CMK (cell line): ENCODE data around the gene TOMM22.
"Not testable (repeated sequence)": the region's sequence is repeated elsewhere in the genome, so short reads cannot be mapped to it uniquely, and the experiment has no call there.

ENCODE experiments used
- DNase-seq: peaks from one replicate; pipeline ENCODE4 v3.0.0-alpha.2; 2010; ENCODE audit warnings: low read depth

TOMM22 gene

GRCh38 chr22:38681582-38682335 is at the start of gene TOMM22:
TOMM22 (plus strand) TSS chr22:38681957; CDS start chr22:38681979, 22 bp downstream.
- peak; percentile 61 for DNase-seq

DNA sequence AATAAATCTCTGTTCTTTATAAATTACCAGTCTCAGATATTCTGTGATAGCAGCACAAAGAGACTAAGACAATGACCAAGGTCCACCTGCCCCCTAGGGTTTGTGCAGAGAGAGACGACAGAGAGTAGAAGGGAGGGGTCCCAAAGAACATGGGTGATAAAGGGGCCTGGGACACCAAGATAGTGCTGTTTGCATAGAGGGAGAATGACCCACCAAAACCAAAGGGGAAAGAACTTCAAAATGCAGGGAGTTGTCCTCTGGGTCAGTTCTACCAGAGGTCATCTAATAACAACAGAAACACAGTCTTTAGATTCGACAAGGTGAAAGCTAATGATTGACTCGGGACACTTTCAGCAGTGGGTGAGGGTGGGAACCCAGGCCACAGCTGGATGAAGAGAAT is 49.2 kb upstream of the TOMM22 start:
- DNase-seq = no peak

GRCh38 chr22:38638216-38638615 is 43.5 kb upstream of the TOMM22 start:
- no peak for DNase-seq

- DNase-seq = no peak
Observed at GRCh38 chr22:38638728-38639127, 43.0 kb upstream of the TOMM22 start.

DNA sequence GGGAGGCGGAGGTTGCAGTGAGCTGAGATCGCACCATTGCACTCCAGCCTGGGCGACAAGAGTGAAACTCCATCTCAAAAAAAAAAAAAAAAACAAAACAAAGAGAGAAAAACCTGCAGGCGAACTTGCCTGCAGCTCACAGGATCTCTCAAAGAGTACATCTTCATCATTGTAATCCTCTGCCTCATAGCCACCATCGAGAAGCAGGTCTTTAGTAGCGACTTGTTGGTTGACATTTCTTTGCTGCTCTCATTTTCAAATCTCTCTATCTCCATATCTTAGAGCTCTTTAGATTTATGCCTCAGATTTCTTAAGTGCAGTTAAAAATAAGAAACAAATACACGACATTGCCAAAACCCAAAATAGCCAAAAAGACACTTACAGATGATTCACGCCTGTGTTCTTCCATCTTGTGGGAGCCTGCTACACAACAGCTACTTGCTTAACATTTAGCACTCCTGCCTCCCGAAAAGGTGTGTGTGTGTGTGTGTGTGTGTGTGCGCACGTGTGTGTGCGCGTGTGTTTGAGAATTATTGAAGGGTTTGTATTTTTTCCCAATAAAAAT is 40.2 kb upstream of the TOMM22 start:
- DNase-seq = no peak

- not testable (repeated sequence) for DNase-seq
Observed at GRCh38 chr22:38644245-38644644, 37.5 kb upstream of the TOMM22 start.

DNA sequence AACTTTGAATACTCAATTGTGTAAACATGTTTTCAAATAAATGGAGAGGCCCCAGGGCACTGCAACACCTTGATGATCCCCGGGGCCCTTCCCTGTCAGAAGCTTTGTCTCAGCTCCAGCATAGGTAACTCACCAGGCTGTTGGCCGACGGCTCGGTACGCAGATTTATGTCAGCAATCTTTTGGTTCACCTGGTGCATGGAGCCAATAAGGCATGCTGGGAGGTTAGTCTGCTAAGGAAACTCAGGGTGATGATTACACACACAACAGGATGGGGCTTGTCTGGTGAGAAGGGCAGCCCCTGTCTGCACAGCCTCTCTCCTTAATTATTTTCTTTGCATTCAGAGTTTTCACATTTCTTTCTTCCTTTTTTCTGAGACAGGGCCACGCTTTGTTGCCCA is 36.3 kb upstream of the TOMM22 start:
- no peak for DNase-seq

DNA sequence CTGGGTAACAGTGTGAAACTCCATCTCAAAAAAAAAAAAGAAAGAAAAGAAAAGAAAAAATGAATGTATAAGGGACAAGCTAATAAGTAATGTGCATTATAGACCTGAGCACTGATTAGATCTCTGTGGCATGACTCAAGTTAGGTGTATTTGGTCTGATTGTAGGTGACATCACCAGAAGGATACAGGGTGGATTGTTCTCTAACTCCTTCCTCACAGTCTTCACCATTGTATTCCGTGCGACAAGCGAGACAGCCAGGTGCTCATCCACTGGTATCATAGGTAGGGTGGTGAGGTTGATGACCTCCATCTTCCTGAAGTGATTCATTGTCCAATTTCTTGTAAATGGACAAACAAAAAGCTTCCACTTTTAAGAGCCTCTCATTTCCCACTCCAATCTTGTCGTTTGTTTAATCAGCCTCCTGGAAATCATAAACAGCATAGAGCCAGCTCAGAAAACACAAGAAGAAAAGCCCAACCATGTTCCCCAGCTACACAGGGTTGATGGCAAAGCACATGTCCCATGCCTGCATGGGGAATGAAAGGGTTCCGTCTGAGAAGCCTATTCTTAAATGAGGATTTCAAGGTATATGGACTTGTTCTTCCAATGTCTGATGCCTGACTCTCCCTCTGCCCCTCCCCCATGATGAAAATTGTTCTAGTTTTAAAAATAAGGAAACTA is 31.8 kb upstream of the TOMM22 start:
- DNase-seq = no peak

DNA sequence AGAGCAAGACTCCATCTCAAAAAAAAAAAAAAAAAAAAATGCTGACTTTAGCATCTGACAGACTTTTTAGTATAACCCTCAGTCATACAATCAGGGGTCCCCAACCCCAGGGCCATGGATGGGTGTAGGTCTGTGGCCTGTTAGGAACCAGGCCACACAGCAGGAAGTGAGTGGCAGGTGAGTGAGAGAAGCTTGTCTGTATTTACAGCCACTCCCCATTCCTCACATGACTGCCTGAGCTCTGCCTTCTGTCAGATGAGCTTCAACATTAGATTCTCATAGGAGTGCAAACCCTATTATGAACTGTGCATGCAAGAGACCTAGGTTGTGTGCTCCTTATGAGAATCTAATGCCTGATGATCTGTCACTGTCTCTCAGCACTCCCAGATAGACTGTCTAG is 28.9 kb upstream of the TOMM22 start:
- no peak for DNase-seq

DNA sequence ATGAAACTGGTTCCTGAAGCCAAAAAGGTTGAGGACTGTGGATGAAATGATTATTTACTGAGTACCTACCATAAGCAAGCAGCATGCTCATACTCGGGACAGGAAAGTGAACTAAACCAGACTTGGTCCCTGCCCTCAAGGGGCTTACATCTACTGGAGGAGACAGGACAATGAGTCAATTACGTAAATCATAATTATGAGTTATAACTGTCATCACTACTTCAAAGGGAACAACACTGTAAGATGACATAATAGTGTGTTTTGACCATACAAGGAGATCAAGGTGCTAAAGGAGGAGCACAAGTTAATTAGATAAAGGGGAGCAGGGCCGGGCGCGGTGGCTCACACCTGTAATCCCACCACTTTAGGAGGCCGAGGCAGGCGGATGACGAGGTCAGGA is 28.0 kb upstream of the TOMM22 start:
- no peak for DNase-seq

DNA sequence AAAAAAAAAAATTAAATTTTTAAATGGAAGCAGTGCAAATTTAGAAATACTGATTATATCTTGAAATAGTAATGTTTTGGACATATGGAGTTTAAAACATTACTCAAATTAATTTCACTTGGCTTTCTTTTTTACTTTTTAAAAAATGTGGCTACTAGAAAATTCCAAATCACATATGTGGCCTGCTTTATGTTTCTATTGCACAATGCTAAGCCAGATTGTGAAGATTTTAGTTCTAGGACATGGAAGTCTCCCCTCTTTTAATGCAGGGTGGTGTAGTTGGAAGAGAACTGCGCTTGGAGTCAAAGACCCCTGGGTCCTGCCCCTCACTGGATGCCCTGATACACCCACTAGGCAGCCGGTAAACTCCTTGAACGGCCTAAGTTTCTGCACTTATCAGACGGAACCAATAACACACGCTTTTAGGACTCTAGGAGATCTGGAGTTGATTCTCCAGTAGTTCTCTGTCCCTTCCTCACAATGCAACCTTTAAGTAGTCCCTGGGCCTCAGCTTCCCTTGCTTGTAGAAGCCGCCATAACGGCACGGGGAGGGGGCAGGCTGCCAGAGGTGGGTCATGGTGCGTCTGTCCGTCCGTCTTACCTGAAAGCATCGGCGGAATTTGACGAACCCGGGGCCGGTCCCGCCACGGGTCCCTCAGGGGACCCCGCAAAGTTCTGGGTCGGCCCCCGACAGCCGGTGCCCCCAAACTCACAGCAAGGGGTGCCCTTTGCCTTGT is 26.1 kb upstream of the TOMM22 start:
- DNase-seq = no peak

DNA sequence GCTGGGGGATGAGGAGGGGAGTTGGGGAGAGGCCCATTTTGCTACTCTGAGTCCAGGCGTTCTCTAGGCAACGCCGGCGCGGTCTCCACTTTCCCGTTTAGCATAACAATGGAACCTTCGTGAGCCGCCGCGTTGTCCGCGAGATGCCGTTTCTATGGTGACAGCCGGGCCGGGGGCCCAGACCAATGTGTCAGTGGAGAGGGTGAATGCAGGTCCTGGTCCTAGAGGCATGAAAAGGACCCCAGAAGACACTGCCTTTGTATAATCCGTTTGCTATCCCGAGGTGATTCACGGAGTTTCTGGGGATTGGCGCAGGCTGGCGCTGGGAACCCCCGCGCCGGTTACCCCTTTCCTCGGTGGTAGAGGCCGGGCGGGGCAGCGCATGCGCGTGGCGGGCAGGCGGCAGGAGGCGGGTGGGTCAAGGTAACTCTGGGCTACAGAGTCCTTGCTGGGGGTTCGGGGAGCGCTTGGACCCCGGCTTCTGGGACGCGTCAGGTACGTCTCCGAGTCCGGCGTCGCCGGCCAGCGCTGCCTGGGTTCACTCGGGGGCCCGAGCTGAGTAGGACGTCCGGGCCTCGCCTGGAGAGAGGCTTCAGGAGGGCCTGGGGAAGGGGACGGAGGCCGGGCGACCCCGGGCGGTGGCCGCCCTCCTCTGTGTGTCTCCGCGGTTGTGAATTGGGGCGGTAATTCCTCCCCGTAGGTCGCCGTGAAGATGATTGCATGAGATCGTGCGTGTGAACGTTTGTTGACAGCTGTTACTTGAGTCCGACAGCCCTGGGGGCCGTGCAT is 25.3 kb upstream of the TOMM22 start, which contains the start of the genes CBY1 and FAM227A:
TSS of gene CBY1 (plus strand) at position 383 of the 789 bp plus-strand sequence. CDS start 11,417 bp downstream, outside the sequence.
TSS of gene FAM227A (minus strand) at position 137 of the 789 bp plus-strand sequence. CDS start 6,224 bp downstream, outside the sequence.
- DNase-seq = peak; percentile 46

DNA sequence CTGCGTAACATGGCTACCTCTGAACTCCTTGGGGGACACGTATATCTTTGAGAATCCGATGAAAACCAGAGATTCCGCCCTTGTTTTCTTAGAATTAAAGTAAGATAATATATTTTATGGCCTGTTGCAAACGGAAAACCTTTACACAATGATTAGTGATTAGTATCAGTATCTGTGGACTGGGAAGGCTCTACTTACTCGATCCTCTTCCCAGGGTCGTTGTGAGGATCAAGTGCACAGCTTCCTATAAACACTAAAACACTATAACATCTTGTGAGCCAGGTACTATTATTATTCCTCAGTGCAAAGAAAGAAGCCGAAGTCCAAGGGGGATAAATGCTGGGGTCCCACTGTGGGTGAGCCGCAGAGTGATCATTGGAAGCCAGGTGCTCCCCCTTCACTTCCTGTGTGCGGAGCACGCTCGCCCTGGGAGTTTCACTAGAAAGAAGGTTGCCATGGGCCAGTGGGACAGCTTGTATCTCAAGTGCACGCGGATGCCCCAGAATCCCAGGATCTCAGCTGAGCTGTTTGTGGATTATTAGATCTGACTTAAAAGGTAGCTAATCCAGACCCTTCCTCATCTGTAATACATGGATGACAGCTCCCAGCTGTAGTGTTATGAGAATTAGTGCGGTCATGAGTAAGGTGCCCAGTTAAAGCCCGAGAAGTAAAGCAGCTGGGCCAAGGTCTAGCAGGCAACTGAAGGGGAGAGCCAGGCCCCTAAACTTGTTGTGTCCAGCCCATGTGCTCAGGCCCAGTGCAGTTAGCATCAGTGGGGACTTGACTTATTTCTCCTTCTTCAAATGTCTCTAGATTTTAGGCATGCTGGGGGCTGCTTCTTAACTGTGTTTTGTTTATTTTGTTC is 24.5 kb upstream of the TOMM22 start:
- DNase-seq = no peak

- no peak for DNase-seq
Observed at GRCh38 chr22:38674888-38675287, 6.9 kb upstream of the TOMM22 start.

DNA sequence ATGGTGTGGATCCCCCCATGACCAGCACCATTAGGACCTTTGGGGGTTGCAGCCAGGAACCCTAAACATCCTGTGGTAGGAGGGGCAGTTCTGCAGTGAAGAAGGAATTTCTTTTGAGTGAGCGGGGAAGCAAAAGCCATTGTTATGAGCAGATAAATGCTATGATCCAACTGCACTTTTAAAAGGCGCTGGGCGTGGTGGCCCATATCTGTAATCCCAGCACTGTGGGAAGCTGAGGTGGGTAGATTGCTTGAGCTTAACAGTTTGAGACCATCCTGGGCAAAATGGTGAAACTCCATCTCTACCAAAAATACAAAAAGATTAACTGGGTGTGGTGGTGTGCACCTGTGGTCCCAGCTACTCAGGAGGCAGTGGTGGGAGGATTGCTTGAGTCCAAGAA is 5.9 kb upstream of the TOMM22 start:
- no peak for DNase-seq

DNA sequence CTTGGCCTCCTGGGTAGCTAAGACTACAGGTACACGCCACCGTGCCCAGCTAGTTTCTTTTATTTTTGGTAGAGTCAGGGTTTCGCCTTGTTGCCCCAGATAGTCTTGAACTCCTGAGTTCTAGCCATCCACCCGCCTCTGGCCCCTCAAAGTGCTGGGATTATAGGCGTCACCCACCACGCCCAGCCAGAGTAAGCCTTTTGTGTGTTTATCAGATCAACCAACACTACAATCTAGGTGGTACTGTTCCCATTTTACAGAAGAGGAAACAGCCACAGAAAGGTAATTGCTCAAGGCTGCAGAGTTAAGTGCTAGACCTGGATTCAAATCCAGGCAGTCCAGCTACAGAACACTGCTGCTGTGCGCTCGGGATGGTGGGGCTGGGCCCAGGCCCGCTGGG is 3.1 kb downstream of the TOMM22 start:
- no peak for DNase-seq

DNA sequence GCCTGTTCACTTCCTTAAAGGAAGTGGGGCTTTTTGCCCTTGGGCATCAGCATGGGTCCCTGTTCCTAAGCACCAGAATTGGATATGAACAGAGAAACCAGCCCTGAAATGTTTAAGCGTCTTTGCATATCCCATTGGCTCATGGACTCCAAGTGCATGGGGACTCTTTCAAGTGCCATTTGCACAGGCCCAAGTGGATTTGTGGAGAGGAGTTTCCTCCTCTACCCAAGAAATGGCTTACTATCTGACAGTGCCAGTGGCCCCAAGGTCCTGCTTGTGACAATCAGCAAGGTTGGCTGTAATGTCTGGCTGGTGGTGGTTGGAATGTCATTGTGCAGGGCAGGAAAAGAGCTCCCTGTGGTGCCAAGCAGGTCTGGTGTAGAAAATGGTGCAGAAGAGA is 4.0 kb downstream of the TOMM22 start:
- DNase-seq = no peak

DNA sequence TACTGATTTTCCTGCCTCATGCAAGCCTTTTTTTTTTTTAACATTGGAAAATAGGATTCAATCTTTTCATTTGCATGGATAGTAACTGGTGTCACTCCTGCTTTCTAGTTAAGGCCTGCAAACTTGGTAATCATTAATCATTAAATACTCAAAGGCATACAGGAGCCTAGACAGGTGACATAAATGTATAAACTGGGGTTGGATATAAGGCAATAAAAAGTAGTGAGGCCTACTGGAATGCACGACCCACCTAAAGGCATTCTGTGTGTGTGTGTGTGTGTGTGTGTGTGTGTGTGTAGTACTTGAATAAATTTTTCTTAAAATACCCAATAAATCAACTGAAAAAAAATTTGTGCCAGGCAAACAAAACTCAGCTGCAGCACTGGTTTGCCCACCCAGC is 7.9 kb downstream of the TOMM22 start:
- DNase-seq = no peak

- DNase-seq = no peak
Observed at GRCh38 chr22:38694049-38694448, 12.3 kb downstream of the TOMM22 start.

- no peak for DNase-seq
Observed at GRCh38 chr22:38694940-38695339, 13.2 kb downstream of the TOMM22 start.
